WTC11 (cell line): ENCODE measurements around the gene CYGB.

ENCODE experiments used
- CTCF ChIP-seq: fragments of 200-600 bp; IDR thresholded peaks from 2 replicates; pipeline ENCODE4 v1.8.0; 2022; ENCODE audit warnings: antibody characterized with exemption
- IRF2 ChIP-seq: sonication (generic); formaldehyde crosslinking; IDR thresholded peaks from 2 replicates; pipeline ENCODE4 v1.8.0; 2022; ENCODE audit warnings: low read depth, missing genetic modification reagents, borderline replicate concordance
- PRRX2 ChIP-seq: fragments of 250-450 bp; sonication (Bioruptor Pico); IDR thresholded peaks from 2 replicates; pipeline ENCODE4 v1.8.0; 2021; ENCODE audit warnings: mild to moderate bottlenecking
- ZNF263 ChIP-seq: sonication (generic); formaldehyde crosslinking; IDR thresholded peaks from 2 replicates; pipeline ENCODE4 v1.8.1; 2022; ENCODE audit warnings: low read depth, mild to moderate bottlenecking, moderate library complexity, missing genetic modification reagents
- TF ChIP-seq, protein P1 (sequence below): sonication (generic); formaldehyde crosslinking; IDR thresholded peaks from 2 replicates; pipeline ENCODE4 v1.8.1; 2023; ENCODE audit warnings: mild to moderate bottlenecking, missing genetic modification reagents, moderate library complexity
- TF ChIP-seq, protein P2 (sequence below): sonication (generic); formaldehyde crosslinking; IDR thresholded peaks from 2 replicates; pipeline ENCODE4 v1.8.0; 2022; ENCODE audit warnings: mild to moderate bottlenecking, missing genetic modification reagents

DNA sequence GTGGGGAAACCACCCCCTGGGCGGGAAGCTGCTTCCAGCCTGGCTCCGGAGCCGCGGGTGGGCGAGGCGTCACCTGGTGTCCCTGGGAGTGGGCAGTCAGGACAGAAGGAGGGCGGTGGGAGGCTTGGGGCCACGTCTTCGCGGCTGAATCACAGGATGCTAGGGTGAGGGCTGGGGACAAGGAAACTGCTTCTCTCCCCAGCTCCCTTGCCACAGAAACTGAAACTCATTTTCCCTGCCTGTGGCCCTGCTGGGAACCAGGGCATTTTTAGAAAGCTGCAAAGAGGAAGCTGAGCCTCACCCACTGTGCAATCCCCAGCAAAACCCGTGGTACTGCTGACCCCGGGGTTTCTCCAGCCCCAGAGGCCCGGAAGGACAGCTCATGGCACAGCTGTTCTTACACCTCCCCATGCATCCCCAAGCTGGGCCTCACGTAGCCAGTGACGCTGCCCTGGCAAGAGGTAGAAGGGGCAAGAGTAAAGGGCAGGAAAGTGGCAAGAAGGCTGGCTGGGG lies 44.5 kb downstream of the CYGB start:
- TF ChIP-seq CTCF (no peak), IRF2 (no peak), PRRX2 (CRISPR knock-in tag) (no peak), ZNF263 (CRISPR knock-in tag) (no peak)
- TF ChIP-seq, protein P1, sequence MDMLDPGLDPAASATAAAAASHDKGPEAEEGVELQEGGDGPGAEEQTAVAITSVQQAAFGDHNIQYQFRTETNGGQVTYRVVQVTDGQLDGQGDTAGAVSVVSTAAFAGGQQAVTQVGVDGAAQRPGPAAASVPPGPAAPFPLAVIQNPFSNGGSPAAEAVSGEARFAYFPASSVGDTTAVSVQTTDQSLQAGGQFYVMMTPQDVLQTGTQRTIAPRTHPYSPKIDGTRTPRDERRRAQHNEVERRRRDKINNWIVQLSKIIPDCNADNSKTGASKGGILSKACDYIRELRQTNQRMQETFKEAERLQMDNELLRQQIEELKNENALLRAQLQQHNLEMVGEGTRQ (CRISPR knock-in tag): no peak
- TF ChIP-seq, protein P2, sequence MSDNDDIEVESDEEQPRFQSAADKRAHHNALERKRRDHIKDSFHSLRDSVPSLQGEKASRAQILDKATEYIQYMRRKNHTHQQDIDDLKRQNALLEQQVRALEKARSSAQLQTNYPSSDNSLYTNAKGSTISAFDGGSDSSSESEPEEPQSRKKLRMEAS (CRISPR knock-in tag): no peak
